NCI-H526 (cell line): ENCODE results near the gene AIG1.

Experiments
- DNase-seq, 2 experiments: peaks; one replicate each; lab custom pipeline; 2025; lab: John Stamatoyannopoulos, UW

AIG1 gene

DNA sequence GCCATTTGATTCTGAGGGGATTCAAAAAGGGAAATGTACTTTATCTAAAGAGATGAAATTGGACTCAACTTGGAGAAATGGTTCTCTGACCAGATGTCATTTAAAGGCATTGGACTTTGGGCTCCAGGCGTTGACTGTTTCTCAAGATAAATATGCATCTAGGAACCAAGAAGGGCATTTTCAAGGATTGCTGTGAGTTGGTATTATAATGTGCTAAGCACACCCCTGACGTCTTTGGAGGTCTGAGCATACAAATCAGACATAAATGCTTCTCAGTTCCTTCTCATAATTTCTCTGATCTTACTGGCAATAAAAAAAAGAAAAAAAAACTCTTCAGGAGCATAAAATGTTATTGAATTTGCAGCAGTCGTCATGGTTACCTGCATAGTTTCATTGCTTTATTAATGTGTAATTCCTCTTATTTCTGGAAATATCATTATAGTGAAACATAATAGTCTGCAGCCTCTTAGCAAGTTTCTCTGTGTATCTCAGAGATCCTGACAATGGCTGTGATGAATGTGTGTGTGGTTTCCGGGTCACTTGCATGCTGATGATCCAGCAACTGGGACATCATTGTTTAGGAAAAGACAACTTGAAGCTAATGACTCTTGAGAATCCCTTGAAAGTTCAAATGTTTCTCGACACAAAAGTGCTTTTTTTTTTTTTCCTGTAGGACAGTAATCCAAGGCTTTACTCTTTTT lies 136.0 kb downstream of the AIG1 start:
- no peak for DNase-seq

DNA sequence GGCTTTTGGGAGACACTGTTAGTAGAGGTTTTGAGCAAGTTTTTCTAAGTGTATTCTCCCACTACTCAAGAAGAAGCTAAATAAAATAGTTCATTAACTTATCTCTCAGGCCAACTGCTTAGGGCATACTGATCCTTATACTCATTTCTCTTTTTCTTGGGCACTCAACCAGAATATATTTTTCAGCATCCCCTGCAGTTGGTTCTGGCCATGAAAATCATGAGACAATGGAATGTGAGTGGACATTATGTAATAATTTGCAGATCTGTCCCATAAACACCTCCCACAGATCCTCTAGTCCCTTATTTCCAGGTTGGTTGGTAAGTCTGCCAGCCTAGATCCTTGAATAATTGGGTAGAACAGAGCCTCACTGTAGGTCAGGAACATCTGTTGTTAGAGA lies 136.7 kb downstream of the AIG1 start:
- no peak for DNase-seq

DNA sequence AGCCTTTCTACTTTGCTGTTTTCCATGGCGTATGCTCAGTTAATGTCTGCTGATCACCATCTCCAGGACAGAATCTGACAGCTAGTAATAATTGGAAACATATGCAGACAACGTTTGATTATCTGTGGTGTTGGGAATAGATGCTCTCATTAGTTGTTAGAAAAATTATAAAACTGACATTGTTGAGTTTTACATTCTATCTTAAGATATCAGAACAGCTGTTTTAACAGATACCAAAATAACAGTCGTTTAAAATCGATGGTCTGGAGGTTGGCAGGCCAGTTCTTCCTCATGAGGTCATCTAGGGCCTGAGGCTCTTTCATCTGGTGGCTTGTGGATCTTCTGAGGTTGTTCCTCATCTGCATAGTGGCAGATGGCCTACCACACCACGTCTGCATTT lies 137.6 kb downstream of the AIG1 start:
- no peak for DNase-seq

DNA sequence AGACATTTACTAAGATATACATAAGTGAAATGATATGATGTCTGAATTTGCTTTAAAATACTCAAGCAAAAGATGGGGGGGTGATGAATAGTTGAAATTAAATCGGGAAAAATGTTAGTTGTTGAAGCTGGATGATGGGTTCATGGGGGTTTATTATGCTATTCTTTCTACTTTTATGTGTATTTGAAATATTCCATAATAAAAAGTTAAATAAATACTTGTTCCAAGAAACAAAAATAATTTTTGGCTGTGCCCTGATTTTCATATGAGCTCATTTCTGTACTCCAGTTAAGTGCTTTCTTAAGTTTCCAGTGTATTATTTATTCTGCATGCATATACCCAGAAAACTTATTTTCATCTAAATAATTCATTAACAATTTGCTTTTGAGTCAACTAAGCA lies 138.6 kb downstream of the AIG1 start:
- no peak for DNase-seq

DNA sequence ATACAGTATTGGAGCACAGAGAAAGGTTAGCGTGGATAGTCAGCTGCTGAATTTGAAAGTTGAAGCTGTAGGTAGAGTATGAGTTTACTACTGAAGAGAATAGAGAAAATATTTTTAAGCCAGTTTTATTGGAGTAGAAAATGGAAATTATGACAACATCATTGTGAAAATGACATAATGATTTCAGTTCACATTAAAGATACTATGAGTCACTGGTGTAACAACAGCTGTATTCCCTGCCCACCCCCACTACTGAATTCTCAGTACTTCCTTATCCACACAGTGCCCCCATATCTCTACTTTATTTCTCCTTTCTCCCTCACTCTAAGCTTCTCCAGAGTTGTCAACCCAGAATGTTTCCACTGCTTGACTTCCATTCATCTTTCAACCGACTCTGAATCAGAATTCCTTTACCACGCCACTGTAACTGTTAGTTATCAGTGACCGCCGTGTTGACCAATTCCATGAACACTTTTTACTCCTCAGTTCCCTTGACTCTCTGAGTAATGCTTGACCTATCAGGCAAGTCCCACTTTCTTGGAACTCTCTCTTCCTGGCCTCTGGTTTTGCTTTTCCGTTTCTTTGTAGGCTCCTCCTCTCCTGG lies 139.6 kb downstream of the AIG1 start:
- no peak for DNase-seq

DNA sequence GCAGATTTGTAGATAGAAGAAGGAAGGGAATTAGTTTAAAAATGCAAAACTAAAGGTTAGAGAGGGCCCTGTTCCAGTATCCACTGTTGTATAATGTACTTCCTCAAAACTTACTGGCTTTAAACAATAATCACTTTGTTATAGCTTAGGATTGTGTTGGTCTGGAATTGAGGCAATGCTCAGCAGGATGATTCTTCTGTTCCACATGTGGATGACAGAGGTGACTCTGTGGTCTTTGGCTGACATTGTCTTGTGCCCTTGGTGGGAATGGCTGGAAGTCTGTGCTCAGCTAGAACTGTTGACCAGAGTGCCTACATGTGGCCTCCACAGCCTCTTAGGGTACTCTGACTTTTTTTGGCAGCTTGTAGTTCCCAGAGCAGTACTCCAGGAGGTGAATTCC lies 143.4 kb downstream of the AIG1 start:
- DNase-seq, result no peak

DNA sequence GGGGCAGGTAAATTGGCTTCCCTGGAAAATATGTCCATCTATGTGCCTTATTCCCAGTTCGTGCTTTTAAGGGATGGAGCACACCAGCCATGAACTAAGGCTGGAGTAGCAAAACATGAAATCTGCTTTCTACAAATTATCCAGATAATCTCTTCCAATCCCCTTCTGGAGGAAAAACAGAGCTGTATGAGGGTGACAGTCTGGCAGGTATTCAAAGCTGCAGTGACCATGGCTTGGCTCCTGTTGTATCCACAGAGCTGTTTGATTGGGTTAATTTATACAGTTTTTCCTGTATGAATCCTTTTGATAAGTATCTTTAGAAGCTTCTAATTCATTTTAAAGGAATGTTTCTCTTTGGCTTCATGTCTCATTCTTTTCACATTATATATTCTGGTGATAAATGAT lies 144.4 kb downstream of the AIG1 start:
- no peak for DNase-seq

DNA sequence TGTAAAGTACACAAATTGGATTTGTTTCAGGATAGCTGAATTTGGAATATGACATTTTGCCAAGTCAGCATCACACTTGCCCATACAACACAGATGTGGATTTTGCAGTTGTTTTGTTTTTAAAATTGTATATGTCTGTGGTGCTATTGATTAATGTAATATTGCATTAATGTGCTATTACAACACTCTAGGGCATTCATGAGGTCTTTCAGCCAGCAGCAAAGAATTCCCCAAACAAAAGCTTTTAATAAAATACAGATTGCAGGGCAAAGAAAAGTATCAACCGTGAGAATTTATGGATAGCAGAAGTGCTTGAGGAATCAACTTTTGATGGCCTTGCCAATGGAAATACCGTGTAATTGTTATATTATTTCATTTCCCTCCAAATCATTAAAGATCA lies 144.9 kb downstream of the AIG1 start:
- no peak for DNase-seq

DNA sequence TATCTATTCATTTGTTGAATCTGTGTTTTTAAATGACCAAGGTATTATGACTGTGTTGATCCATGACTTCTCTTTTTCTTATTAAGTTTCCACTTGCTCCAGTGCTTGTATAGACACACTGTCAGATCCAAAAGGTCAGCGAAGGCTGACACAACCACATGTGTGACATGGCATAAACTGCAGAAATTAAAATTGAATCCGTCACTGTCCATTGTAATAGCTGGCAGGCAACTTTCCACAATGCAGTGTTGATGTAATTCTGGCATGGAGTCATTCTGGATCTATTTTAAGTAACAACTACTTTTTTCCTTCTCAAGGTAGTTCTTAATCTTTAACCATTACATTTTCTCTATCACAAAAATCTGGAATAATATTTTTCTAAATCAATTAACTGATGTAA lies 145.3 kb downstream of the AIG1 start:
- DNase-seq, result no peak

DNA sequence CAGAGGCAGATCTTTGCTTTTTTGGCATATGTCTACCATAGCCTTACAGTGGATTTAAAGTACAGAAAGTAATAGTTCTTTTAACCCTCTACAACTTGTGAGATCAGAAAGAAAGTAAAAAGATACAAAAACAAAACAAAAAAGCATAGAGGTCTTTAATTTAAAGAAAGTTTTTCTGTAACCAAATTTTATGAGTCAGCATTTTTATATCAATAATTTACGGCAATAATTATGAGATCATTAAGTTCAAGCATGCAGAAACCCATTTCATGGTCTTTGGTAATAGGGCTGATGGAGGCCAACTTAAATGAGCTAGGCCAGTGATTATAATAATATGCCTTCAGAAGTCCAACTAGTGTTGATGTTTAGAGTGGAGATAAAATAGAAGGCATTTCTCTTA lies 145.9 kb downstream of the AIG1 start:
- no peak for DNase-seq

DNA sequence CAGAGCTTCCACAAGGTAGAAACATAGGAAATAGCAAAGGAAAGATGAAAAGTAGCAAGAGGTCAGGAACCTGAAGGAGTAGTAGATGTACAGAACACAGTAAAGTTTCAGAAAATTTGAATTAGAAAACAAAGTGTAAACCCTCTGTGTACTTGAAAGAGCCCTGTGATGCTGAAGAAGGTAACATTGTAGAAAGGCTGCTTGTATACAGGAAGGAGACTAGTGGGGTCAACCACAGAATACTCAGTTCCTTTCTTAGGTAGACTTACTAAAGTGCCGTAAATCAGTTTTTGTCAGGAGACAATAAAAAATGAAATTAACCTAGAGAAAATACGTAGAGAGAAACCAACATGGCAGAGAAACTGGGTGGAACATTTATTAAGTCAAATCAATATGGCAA lies 149.7 kb downstream of the AIG1 start:
- DNase-seq, result no peak

DNA sequence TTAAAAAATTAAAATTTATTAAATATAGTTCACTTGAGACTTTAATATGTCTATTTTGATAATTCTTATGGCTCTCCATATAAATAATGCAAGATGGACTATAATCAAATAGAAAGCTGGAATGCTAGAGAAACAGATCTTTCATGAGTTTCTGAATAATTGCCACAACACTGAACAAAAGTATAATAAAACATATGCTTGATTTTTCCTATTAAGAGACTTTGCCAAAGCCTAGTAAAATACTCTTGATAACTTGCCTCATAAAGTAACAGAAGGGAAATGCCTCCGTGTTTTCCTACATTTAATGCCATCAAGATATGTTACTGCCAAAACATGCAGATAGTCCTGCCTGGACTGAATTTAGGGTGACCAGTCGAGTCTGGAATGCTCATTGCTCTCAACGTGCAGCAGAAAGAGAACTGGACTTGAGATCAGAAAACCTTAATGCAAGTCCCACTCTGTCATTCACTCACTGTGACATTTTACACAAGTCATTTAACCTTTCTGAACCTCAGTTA lies 153.2 kb downstream of the AIG1 start:
- no peak for DNase-seq

DNA sequence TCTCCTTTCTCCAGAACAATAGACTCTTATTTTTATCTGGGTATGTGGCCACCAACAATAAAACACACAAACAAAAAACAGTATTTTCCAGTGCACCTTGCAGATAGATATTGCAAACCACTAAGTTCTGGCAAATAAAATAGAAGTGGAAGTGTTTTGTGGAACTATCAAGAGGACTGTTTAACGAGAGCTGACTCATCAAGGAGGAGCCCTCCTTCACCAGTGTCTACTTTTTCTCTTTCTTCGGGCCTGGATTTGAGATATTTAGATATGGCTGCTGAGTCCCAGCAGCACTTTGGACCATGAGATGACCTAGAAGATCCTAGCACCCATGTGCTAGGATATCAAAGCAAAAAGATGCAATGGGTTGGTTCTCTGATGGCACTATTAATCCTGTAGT lies 154.7 kb downstream of the AIG1 start:
- DNase-seq, result no peak

DNA sequence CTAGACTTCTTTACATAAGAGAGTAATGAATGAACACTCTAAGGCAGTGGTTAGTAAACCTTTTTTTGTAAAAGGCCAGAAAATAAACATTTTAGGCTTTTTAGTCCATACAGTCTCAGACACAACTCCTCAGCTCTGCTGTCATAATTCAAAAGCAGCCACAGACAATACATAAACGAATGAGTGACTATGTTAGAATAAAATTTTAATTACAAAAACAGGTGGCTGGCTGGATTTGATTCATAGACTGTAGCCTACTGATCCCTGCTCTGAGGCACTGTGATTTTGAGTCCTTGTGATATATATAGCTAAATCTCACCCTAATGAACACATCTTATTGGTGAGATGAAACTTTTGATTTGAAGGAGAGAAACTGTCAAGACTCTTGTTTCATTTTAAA lies 155.1 kb downstream of the AIG1 start:
- no peak for DNase-seq

DNA sequence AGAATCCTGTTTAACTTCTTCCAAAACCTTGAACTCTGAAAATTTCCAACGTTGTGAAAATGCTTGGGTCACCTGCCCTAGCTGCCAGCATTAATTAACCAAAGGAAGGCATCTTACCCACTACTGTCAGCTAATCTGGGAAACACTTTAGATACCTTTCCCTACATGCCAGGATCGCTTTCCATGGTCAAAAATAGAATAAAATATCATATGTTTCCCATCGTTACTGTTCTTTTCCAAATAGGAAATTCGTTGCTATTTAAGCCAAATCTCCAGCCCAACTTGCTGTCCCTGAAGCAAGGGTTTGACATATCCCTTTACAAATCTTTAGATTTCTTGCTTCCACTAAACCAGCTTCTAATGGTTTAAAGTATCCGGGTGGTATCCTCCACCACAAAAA lies 157.5 kb downstream of the AIG1 start:
- DNase-seq, result no peak

DNA sequence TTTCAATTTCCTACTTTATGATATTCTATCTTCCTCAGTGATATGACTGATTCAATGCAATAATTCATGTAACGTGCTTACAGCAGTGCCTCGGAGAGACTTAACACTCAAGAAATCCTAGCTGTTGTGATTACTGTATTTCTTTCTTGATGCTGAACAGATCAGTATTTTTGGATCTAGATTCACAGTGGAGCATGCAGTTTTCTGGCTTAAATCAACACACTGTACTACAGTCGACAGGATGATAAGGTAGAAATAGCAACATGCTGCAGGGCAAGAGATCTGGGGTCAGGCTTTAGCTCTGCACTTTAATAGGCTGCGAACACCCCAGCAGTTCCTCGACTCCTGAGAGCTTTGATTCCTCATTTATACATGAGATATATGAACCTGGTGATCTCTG lies 161.0 kb downstream of the AIG1 start:
- DNase-seq, result no peak

DNA sequence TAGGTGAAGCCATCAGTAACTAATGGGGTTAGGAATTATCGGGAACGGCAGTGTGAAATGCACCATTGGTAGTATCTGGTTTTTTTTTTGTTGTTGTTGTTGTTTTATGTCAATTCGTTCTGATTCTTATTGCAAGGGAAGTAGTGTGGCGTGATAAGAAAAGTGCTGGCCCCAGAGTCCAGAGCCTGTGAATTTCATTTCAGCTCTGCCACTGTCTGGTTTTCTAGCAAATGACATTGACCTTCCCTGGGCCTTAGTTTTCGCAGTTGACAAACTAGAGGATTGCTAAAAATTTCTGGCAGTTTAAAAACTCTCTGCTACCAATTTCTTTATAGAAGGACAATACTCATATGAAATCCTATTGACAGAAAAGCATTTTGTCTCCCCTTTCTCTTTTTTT lies 161.6 kb downstream of the AIG1 start:
- no peak for DNase-seq

DNA sequence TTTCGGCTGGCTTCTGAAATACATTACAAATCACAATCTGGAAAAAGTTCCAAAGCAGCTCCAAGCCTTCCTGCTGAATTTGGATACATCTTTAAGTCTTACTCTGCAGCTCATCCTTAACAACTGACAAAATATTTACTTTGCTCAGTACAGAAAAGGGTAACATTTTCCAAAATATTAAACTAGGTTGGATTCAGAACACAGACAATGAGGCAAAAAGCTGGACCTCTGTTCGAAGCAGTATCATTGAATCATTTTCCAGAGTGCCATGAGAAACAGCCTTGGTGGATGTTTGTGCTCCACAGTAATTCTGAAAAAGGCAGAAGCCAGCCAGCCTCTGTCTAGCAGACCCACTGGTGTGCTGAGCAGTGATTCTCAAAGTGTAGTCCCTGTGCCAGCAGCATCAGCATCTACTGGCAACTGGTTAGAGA lies 162.1 kb downstream of the AIG1 start:
- no peak for DNase-seq

DNA sequence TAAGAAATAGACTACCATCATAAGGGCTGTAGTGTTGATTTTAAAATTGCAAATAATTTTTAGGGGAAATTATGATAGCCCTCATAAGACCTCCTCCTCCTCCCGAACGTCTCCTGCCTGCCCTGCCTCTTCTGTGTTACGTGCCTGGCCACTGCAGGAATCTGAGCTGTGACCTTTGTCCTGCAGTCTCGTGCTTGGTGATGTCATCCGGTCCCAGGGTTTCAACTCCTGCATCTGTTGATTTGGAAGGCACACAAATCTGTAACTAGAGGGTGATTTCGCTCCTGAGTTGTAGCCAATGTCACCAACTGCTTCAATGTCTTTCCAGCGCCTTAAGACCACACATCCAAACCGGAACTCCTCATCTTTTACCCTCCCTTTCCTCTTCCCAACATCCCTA lies 163.2 kb downstream of the AIG1 start:
- no peak for DNase-seq

DNA sequence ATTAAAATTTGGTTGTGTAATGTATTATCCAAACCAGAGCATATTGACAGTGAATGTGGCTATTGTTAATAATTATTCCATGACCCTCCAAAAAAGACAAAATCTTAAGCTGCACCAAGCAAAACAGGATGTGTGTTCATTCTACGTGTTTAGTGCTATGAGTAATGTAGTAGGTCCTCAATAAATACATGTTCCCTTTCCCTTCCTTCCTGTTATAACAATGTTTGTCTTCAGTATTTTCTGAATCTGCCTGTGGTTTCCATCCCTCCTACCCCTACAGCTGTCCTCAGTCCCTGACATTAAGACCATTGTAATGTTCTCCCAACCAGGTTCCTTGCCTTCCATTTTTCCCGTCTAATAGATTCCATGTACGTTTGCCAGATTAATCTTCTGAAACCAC lies 163.8 kb downstream of the AIG1 start:
- DNase-seq, result no peak

DNA sequence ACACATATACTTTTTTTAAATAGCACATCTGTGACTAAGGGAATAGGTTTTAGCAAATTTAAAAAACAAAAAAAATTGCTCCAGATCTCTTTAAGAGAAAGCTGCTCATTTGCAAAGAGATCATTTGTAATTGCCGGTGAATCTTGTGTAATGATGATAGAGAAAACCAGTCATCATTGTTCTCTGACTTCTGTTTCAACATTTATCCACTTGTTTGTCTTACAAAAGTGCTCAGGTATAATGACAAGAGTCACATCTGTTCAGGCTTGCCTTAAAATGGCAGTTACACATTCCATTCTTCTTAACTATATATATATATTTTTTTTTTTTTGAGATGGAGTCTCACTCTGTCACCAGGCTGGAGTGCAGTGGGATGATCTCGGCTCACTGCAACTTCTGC lies 165.2 kb downstream of the AIG1 start:
- DNase-seq, result no peak

DNA sequence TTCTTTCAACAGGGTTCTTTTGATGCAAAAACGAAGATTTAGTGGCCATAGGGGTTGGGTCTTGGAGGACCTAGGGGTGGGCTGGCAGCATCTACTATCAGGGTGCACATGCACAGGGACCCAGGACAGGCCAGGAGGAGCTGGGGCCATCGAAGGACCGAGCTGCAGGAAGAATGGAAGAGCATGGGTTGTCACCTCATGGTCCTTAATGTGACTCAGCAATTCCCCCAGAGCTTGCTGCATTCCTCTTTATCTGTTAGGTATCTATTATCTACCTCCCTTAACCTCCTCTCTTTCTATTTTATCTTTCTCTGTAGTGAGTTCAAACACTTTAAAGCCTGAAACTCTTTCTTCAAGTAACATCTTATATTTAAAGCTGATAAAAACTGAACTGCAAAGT lies 167.0 kb downstream of the AIG1 start:
- no peak for DNase-seq

DNA sequence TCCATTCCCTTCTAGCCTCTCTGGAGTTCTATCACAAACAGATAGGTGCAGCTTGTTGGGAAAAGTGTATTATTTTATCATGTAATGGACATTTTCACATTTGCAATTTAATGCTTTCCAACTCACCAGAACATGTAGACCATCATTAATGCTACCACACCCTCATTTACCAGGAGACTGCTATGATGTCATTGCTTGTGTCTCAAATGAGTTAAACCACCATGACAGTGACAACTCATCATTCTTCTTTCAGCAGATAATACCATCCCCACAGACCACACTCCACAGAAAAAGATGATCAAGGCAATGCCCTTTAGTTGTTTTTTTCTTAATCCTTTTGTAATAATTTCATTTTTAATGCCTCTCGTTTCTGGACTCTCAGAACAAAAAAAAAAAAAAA lies 168.7 kb downstream of the AIG1 start:
- DNase-seq, result no peak

DNA sequence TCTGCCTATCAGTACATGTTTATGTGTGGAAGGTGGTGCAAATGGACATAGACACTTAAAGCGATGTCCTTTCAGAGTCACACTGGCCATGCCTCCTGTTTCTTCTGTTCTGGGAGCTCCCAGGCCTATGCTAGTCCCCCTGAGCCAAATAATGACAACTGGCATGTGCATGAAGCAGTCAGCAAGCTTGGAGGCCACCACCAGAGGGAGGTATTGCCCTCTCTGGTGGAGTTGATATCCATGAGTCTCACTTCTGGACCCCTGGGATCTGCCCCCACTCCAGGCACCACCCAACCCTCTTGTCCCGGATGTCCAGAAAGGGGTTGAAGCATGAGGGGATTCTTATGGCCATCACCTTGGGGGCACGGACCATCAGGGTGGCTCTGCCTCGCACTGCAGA lies 172.2 kb downstream of the AIG1 start:
- DNase-seq, result peak in 1 of 2 experiments; percentile 35
